ENCODE measurements around the gene RUSF1.
"Not testable (repeated sequence)": the region's sequence is repeated elsewhere in the genome, so short reads cannot be mapped to it uniquely, and the experiment has no call there.

Gene RUSF1

GRCh38 chr16:31507929-31508705, at the start of gene RUSF1:
Gene RUSF1 (minus strand): TSS chr16:31508391. CDS start chr16:31508373, 18 bp downstream.
- TF ChIP-seq, protein P1, sequence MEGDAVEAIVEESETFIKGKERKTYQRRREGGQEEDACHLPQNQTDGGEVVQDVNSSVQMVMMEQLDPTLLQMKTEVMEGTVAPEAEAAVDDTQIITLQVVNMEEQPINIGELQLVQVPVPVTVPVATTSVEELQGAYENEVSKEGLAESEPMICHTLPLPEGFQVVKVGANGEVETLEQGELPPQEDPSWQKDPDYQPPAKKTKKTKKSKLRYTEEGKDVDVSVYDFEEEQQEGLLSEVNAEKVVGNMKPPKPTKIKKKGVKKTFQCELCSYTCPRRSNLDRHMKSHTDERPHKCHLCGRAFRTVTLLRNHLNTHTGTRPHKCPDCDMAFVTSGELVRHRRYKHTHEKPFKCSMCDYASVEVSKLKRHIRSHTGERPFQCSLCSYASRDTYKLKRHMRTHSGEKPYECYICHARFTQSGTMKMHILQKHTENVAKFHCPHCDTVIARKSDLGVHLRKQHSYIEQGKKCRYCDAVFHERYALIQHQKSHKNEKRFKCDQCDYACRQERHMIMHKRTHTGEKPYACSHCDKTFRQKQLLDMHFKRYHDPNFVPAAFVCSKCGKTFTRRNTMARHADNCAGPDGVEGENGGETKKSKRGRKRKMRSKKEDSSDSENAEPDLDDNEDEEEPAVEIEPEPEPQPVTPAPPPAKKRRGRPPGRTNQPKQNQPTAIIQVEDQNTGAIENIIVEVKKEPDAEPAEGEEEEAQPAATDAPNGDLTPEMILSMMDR (IDR thresholded peaks at IDR 0.05), result no peak
- no peaks in the 10 kb centered on the region for H3K9me3 ChIP-seq
- H3K36me3 ChIP-seq, result no peaks in the 10 kb centered on the region
- no peaks in the 10 kb centered on the region for H3K27me3 ChIP-seq
- H3K4me3 ChIP-seq (ENCODE audit: low read depth in 1 of 2, low read length in 1 of 2), result peak within 1 kb of the TSS; percentile 80
- H3K27ac ChIP-seq, result peak within 1 kb of the TSS; percentile 75
- H3K4me1 ChIP-seq (ENCODE audit: control insufficient read depth in 1 of 2, insufficient read depth in 1 of 2, low read depth in 1 of 2, low read length in 1 of 2), result peaks cover 15 to 20% of the 10 kb centered on the region in 2 experiments

GRCh38 chr16:31542763-31543162, 34.6 kb upstream of the RUSF1 start:
- no peaks in the 10 kb centered on the region for H3K4me1 ChIP-seq (ENCODE audit: control insufficient read depth in 1 of 2, insufficient read depth in 1 of 2, low read depth in 1 of 2, low read length in 1 of 2)
- no peaks in the 10 kb centered on the region for H3K36me3 ChIP-seq
- no peak overlapping the region for H3K27ac ChIP-seq
- H3K4me3 ChIP-seq (ENCODE audit: low read depth in 1 of 2, low read length in 1 of 2), result no peak overlapping the region
- TF ChIP-seq, protein P1 (IDR thresholded peaks at IDR 0.05), result no peak
- no peaks in the 10 kb centered on the region for H3K9me3 ChIP-seq
- H3K27me3 ChIP-seq, result peaks cover 26% of the 10 kb centered on the region

DNA sequence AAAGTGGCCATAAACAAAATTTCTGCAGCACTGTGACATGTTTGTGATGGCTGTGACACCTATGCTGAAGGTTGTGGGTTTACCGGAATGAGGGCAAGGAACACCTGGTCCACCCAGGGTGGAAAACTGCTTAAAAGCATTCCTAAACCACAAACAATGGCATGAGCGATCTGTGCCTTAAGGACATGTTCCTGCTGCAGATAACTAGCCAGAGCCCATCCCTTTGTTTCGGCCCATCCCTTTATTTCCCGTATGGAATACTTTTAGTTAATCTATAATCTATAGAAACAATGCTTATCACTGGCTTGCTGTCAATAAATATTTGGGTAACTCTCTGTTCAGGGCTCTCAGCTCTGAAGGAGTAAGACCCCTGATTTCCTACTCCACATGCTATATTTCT, 31.6 kb upstream of the RUSF1 start:
- peaks cover 56% of the 10 kb centered on the region for H3K27me3 ChIP-seq
- H3K9me3 ChIP-seq; H3K36me3 ChIP-seq; H3K4me3 ChIP-seq (ENCODE audit: low read depth in 1 of 2, low read length in 1 of 2); H3K27ac ChIP-seq; H3K4me1 ChIP-seq (ENCODE audit: control insufficient read depth in 1 of 2, insufficient read depth in 1 of 2, low read depth in 1 of 2, low read length in 1 of 2): not testable (repeated sequence)

- H3K27me3 ChIP-seq, result peaks cover 70% of the 10 kb centered on the region
- not testable (repeated sequence) for H3K4me1 ChIP-seq (ENCODE audit: control insufficient read depth in 1 of 2, insufficient read depth in 1 of 2, low read depth in 1 of 2, low read length in 1 of 2); H3K27ac ChIP-seq; H3K4me3 ChIP-seq (ENCODE audit: low read depth in 1 of 2, low read length in 1 of 2); H3K9me3 ChIP-seq; H3K36me3 ChIP-seq
These were observed 30.0 kb upstream of the RUSF1 start for GRCh38 chr16:31538243-31538598.

- peaks cover 70% of the 10 kb centered on the region for H3K27me3 ChIP-seq
- TF ChIP-seq, protein P1 (IDR thresholded peaks at IDR 0.05), result no peak
- no peaks in the 10 kb centered on the region for H3K9me3 ChIP-seq
- no peak overlapping the region for H3K27ac ChIP-seq
- H3K4me1 ChIP-seq (ENCODE audit: control insufficient read depth in 1 of 2, insufficient read depth in 1 of 2, low read depth in 1 of 2, low read length in 1 of 2), result peaks cover 0 to 5% of the 10 kb centered on the region in 2 experiments
- no peaks in the 10 kb centered on the region for H3K36me3 ChIP-seq
- no peak overlapping the region for H3K4me3 ChIP-seq (ENCODE audit: low read depth in 1 of 2, low read length in 1 of 2)
These were observed 29.4 kb upstream of the RUSF1 start for GRCh38 chr16:31537362-31538242.

DNA sequence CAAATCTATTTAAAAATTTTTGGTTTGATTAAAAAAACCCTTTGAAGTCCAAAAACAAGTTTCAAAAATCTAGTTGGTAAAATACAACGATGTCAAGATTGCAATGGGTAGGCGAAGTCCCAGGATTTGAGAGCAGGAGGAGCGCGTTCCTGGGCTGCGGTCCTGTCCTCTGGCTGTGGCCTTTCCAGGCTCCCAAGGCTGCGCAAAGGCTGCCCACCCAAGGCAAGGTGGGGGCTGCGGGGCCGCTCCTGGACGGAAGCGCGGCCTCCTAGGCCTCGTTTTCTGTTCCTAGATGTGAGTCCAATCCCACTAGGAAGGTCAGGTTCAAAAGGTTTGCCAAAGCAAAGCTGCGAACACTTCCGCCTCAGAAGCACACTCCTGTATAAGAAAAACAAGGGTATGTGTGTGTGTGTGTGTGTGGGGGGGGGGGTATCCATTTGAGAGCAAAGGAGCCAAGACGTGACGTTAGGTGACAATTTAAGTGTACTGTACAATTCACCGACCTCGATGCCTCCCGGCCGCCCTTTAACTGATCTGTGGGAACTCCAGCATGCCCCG, 28.7 kb upstream of the RUSF1 start:
- no peaks in the 10 kb centered on the region for H3K36me3 ChIP-seq
- peaks cover 76% of the 10 kb centered on the region for H3K27me3 ChIP-seq
- H3K9me3 ChIP-seq, result no peaks in the 10 kb centered on the region
- no peak overlapping the region for H3K4me3 ChIP-seq (ENCODE audit: low read depth in 1 of 2, low read length in 1 of 2)
- H3K27ac ChIP-seq, result no peak overlapping the region
- TF ChIP-seq, protein P1 (IDR thresholded peaks at IDR 0.05), result no peak
- peaks cover 0 to 5% of the 10 kb centered on the region in 2 experiments for H3K4me1 ChIP-seq (ENCODE audit: control insufficient read depth in 1 of 2, insufficient read depth in 1 of 2, low read depth in 1 of 2, low read length in 1 of 2)

All from neutrophil (primary cell).